HepG2 (cell line): ENCODE results near the gene SLCO2A1. TPM values are rescaled to one million over a fixed set of nuclear protein-coding genes. Genes with fewer than 3 reads are reported as not detected.

Experiments used
- ATAC-seq: fragments of 200-7000 bp; cut with Tn5 transposase; 3 replicates; pipeline ENCODE4 v1.9.1; 2020; ENCODE audit warnings: mild to moderate bottlenecking, moderate library complexity
- BruUV-seq: library from RNA; stranded (reverse); fragments of 400-500 nt; replicated peaks from 2 replicates; lab custom pipeline; 2021; lab: Mats Ljungman, UMichigan
- CTCF ChIA-PET: fragments of 300-600 bp; formaldehyde crosslinking; extraction: SDS; loops from one replicate; lab custom pipeline; 2021; ENCODE audit warnings: low total read pairs, inconsistent platforms, low intra/inter-chr PET ratio; lab: Yijun Ruan, JAX
- POLR2A ChIA-PET: fragments of 350-600 bp; sonication (Branson Sonifier 250); formaldehyde crosslinking; loops from one replicate; lab custom pipeline; 2020; ENCODE audit warnings: antibody characterized with exemption, inconsistent platforms; lab: Yijun Ruan, JAX
- DNase-seq: peaks from one replicate; pipeline ENCODE4 v3.0.0-alpha.2; 2015; ENCODE audit warnings: low spot score
- FAIRE-seq: peaks from 3 replicates; lab custom pipeline; 2011; peaks lifted over from hg19 to GRCh38; lab: Jason Lieb, UNC
- H2AFZ ChIP-seq: one replicate; pipeline ENCODE4 v1.6.1; 2011; ENCODE audit warnings: low read length, inconsistent platforms
- H3K27ac ChIP-seq: fragments of 300-600 bp; 3 replicates; pipeline ENCODE4 v1.8.0; 2011; ENCODE audit warnings: mixed run types, mild to moderate bottlenecking, mixed read lengths, low read length, inconsistent platforms; ENCODE audit not compliant: insufficient read depth; ENCODE audit errors: extremely low read length
- H3K27me3 ChIP-seq, 2 experiments: fragments of 200-600 bp in 1 of 2; 2 replicates in 1 of 2; 3 replicates in 1 of 2; pipeline versions ENCODE4 v1.6.0 to v1.8.0; 2011; ENCODE audit warnings: low read length in 2 of 2, mild to moderate bottlenecking in 2 of 2, moderate library complexity in 2 of 2, inconsistent platforms in 1 of 2; ENCODE audit not compliant: insufficient read depth in 2 of 2, control insufficient read depth in 1 of 2
- H3K36me3 ChIP-seq, 2 experiments: fragments of 200-600 bp in 1 of 2; replicated peaks in 1 of 2; 2 replicates in 1 of 2; 3 replicates in 1 of 2; pipeline versions ENCODE4 v1.5.1 to v1.8.0; 2011; ENCODE audit warnings: low read length in 2 of 2, inconsistent platforms in 1 of 2; ENCODE audit not compliant: insufficient read depth in 2 of 2, control insufficient read depth in 1 of 2
- H3K4me1 ChIP-seq: 2 replicates; pipeline ENCODE4 v1.5.1; 2012; ENCODE audit warnings: low read length, inconsistent platforms; ENCODE audit not compliant: insufficient read depth
- H3K4me2 ChIP-seq: 2 replicates; pipeline ENCODE4 v1.6.0; 2011; ENCODE audit warnings: low read depth, low read length, inconsistent platforms
- H3K4me3 ChIP-seq, 3 experiments: fragments of 200-600 bp in 1 of 3; sonication (generic), shearing (Covaris generic) in 1 of 3; replicated peaks in 1 of 3; 2 replicates each; pipeline ENCODE4 v1.5.1; 2011 to 2016; ENCODE audit warnings: low read length in 3 of 3, inconsistent platforms in 2 of 3, low read depth in 2 of 3, mild to moderate bottlenecking in 2 of 3, control low read depth in 1 of 3, mixed read lengths in 1 of 3; ENCODE audit not compliant: insufficient read depth in 1 of 3
- H3K79me2 ChIP-seq: one replicate; pipeline ENCODE4 v1.6.1; 2011; ENCODE audit warnings: low read length, inconsistent platforms; ENCODE audit not compliant: insufficient read depth
- H3K9ac ChIP-seq: 2 replicates; pipeline ENCODE4 v1.6.0; 2011; ENCODE audit warnings: mild to moderate bottlenecking, low read depth, low read length, inconsistent platforms; ENCODE audit not compliant: insufficient read depth
- H3K9me3 ChIP-seq: 2 replicates; pipeline ENCODE4 v1.5.1; 2012; ENCODE audit warnings: mild to moderate bottlenecking, low read length
- H4K20me1 ChIP-seq: 2 replicates; pipeline ENCODE4 v1.6.0; 2011; ENCODE audit warnings: inconsistent platforms, mild to moderate bottlenecking, low read length, moderate library complexity; ENCODE audit not compliant: insufficient read depth
- MTF2 ChIP-seq: sonication (generic); formaldehyde crosslinking; IDR thresholded peaks from 2 replicates; pipeline ENCODE4 v1.5.0; 2020; ENCODE audit warnings: missing genetic modification reagents, borderline replicate concordance
- PAXIP1 ChIP-seq: sonication (generic); formaldehyde crosslinking; conservative IDR thresholded peaks from 2 replicates; pipeline ENCODE4 v1.4.0; 2020; ENCODE audit warnings: mild to moderate bottlenecking, missing genetic modification reagents, moderate library complexity
- PCBP1 ChIP-seq: fragments of 200-400 bp; formaldehyde crosslinking; IDR thresholded peaks from 2 replicates; pipeline ENCODE4 v1.6.1; 2017; ENCODE audit warnings: mild to moderate bottlenecking, low read depth, low read length, borderline replicate concordance
- POLR2A ChIP-seq, 2 experiments: IDR thresholded peaks; 2 replicates each; pipeline ENCODE4 v1.6.1; 2011; ENCODE audit warnings: low read depth in 2 of 2, low read length in 2 of 2, mild to moderate bottlenecking in 1 of 2, moderate library complexity in 1 of 2; ENCODE audit not compliant: insufficient read depth in 1 of 2
- ZFYVE20 ChIP-seq: sonication (generic); formaldehyde crosslinking; IDR thresholded peaks from 2 replicates; pipeline ENCODE4 v1.8.0; 2023; ENCODE audit warnings: low read depth, mild to moderate bottlenecking, moderate library complexity, missing genetic modification reagents, borderline replicate concordance
- ZNF230 ChIP-seq: sonication (generic); formaldehyde crosslinking; IDR thresholded peaks from 2 replicates; pipeline ENCODE4 v1.4.0; 2020; ENCODE audit warnings: mild to moderate bottlenecking, missing genetic modification reagents
- ZNF234 ChIP-seq: sonication (generic); formaldehyde crosslinking; conservative IDR thresholded peaks from 2 replicates; pipeline ENCODE4 v1.5.1; 2020; ENCODE audit warnings: mild to moderate bottlenecking, missing genetic modification reagents
- ZNF570 ChIP-seq: sonication (generic); formaldehyde crosslinking; IDR thresholded peaks from 2 replicates; pipeline ENCODE4 v1.4.0; 2020; ENCODE audit warnings: mild to moderate bottlenecking, missing genetic modification reagents, borderline replicate concordance
- ZNF652 ChIP-seq: IDR thresholded peaks from 2 replicates; pipeline ENCODE4 v1.6.1; 2016; ENCODE audit warnings: low read depth, borderline replicate concordance
- ZSCAN9 ChIP-seq: IDR thresholded peaks from 2 replicates; pipeline ENCODE4 v1.6.1; 2016; ENCODE audit warnings: borderline replicate concordance
- WGBS: methylation state at CpG from one replicate; pipeline ENCODE4 v1.1.6; 2017; ENCODE audit warnings: low lambda C conversion rate; 5-methylcytosine and 5-hydroxymethylcytosine counted together
- in situ Hi-C: cut with HindIII; loops from 2 replicates; pipeline ENCODE4 v1.10.0; 2017; ENCODE audit warnings: low pct_unique_long_range_greater_than_20kb; ENCODE audit not compliant: extremely low pct_ligation_motif_present
- intact Hi-C: fragments of 100-400 bp; cut with micrococcal nuclease; formaldehyde crosslinking; loops from one replicate; pipeline ENCODE4 v1.10.0; 2022; ENCODE audit not compliant: unreplicated experiment
- polyA plus RNA-seq, 8 experiments: library from polyadenylated mRNA; depleted of rRNA in 3 of 8; stranded (reverse) in 7 of 8; unstranded in 1 of 8; fragments of >200 nt; fragmentation: Illumina TruSeq in 4 of 8; extraction: Trizol in 4 of 8; gene quantifications; 2 replicates each; pipeline versions ENCODE4 v1.2.1 to v1.2.3, GENCODE V29; 2011 to 2016; ENCODE audit warnings: low read depth in 4 of 8, missing spikeins in 1 of 8, mixed read lengths in 1 of 8; ENCODE audit not compliant: insufficient read depth in 1 of 8
- total RNA-seq, 5 experiments: library from RNA; depleted of rRNA; stranded (reverse); fragments of >200 nt; fragmentation: Illumina TruSeq; extraction: Trizol; gene quantifications; 2 replicates each; pipeline ENCODE4 v1.2.3, GENCODE V29; 2016; ENCODE audit warnings: low read depth in 1 of 5
- TF ChIP-seq, protein P1 (sequence below): sonication (generic); formaldehyde crosslinking; IDR thresholded peaks from 2 replicates; pipeline ENCODE4 v1.4.0; 2020; ENCODE audit warnings: mild to moderate bottlenecking, missing genetic modification reagents

SLCO2A1 gene
- total and polyA plus RNA-seq, 2 of the 13 experiments (the other 11 are each of a cell fraction or from before 2014, with no cell fraction given) = 0.04 TPM; not detected in 1

- Histone ChIP-seq H3K4me1 (no peaks in the 10 kb centered on the region), H3K4me2 (no peak overlapping the region), H3K4me3 (no peak overlapping the region), H3K9me3 (no peaks in the 10 kb centered on the region), H3K36me3 (no peaks in the 10 kb centered on the region), H2AFZ (no peak overlapping the region), H3K79me2 (no peaks in the 10 kb centered on the region), H3K27ac (no peak overlapping the region), H4K20me1 (no peaks in the 10 kb centered on the region), H3K9ac (no peak overlapping the region), H3K27me3 (peaks cover 2 to 19% of the 10 kb centered on the region in 2 experiments; a peak in 2 of 5 replicates)
- intact Hi-C loops (no loop called here), in situ Hi-C loops (loop anchor here (10.0 kb wide), 1 partner anchor 109 kb away; no protein-coding TSS in a partner anchor)
- ChIA-PET CTCF (no interaction called here), POLR2A (no interaction called here)
- DNase-seq = no peak
- ATAC-seq = no peak
- no TSS peak for BruUV-seq
- 48% methylated on average over 7 of the region's 13 CpGs for WGBS
- no peak for FAIRE-seq
- TF ChIP-seq, protein P1, sequence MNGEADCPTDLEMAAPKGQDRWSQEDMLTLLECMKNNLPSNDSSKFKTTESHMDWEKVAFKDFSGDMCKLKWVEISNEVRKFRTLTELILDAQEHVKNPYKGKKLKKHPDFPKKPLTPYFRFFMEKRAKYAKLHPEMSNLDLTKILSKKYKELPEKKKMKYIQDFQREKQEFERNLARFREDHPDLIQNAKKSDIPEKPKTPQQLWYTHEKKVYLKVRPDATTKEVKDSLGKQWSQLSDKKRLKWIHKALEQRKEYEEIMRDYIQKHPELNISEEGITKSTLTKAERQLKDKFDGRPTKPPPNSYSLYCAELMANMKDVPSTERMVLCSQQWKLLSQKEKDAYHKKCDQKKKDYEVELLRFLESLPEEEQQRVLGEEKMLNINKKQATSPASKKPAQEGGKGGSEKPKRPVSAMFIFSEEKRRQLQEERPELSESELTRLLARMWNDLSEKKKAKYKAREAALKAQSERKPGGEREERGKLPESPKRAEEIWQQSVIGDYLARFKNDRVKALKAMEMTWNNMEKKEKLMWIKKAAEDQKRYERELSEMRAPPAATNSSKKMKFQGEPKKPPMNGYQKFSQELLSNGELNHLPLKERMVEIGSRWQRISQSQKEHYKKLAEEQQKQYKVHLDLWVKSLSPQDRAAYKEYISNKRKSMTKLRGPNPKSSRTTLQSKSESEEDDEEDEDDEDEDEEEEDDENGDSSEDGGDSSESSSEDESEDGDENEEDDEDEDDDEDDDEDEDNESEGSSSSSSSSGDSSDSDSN = no peak
- no peak for TF ChIP-seq ZNF652 (CRISPR knock-in tag)
- no peak for TF ChIP-seq ZSCAN9
- TF ChIP-seq MTF2 (CRISPR knock-in tag) = no peak
- TF ChIP-seq ZFYVE20 (CRISPR knock-in tag) = no peak
- TF ChIP-seq POLR2A (IDR thresholded peaks at IDR 0.05; ENCODE audit: insufficient read depth in 1 of 2, low read depth in 2 of 2, low read length in 2 of 2) = no peak
- TF ChIP-seq PCBP1 = no peak
- no peak for TF ChIP-seq ZNF230
- no peak for TF ChIP-seq ZNF234 (CRISPR knock-in tag)
- TF ChIP-seq PAXIP1 (CRISPR knock-in tag) = no peak
- TF ChIP-seq ZNF570 (CRISPR knock-in tag) = no peak
Measured at GRCh38 chr3:133935843-133936769, 93.6 kb downstream of the SLCO2A1 start.
